Loucy (cell line): Measurements from ENCODE around the gene DAB1.

Experiments used
- H2AFZ ChIP-seq: fragments of 200-600 bp; sonication (generic); 2 replicates; pipeline ENCODE4 v1.6.0; 2016; ENCODE audit warnings: antibody characterized with exemption, mild to moderate bottlenecking, low read length, moderate library complexity
- H3F3A ChIP-seq: fragments of 200-600 bp; 2 replicates; pipeline ENCODE4 v1.6.0; 2016; ENCODE audit warnings: antibody characterized with exemption, low read depth, mild to moderate bottlenecking
- H3K27me3 ChIP-seq: fragments of 200-600 bp; sonication (generic); 2 replicates; pipeline ENCODE4 v1.6.1; 2014; ENCODE audit warnings: low read length, mild to moderate bottlenecking; ENCODE audit not compliant: insufficient read depth, poor library complexity, severe bottlenecking
- H3K36me3 ChIP-seq: fragments of 200-600 bp; sonication (generic); 2 replicates; pipeline ENCODE4 v1.6.1; 2016; ENCODE audit warnings: low read length; ENCODE audit not compliant: insufficient read depth
- H3K4me1 ChIP-seq: fragments of 200-600 bp; sonication (generic); 2 replicates; pipeline ENCODE4 v1.5.1; 2014; ENCODE audit warnings: low read length, mild to moderate bottlenecking; ENCODE audit not compliant: insufficient read depth, poor library complexity, severe bottlenecking
- H3K4me2 ChIP-seq: fragments of 200-600 bp; sonication (generic); 2 replicates; pipeline ENCODE4 v1.6.0; 2014; ENCODE audit warnings: antibody characterized with exemption, low read length, low read depth, mild to moderate bottlenecking; ENCODE audit not compliant: poor library complexity, severe bottlenecking
- H3K4me3 ChIP-seq: fragments of 200-600 bp; sonication (generic); 2 replicates; pipeline ENCODE4 v1.5.1; 2014; ENCODE audit warnings: low read length, mild to moderate bottlenecking, mixed read lengths; ENCODE audit not compliant: poor library complexity, severe bottlenecking
- H3K79me2 ChIP-seq: fragments of 200-600 bp; sonication (generic); 2 replicates; pipeline ENCODE4 v1.6.1; 2014; ENCODE audit warnings: low read length; ENCODE audit not compliant: insufficient read depth
- H3K9ac ChIP-seq: fragments of 200-600 bp; sonication (generic); 2 replicates; pipeline ENCODE4 v1.6.0; 2014; ENCODE audit warnings: mild to moderate bottlenecking, low read depth, low read length, moderate library complexity; ENCODE audit not compliant: poor library complexity, severe bottlenecking
- H3K9me2 ChIP-seq: fragments of 200-600 bp; sonication (generic); replicated peaks from 2 replicates; pipeline ENCODE4 v1.6.1; 2016; ENCODE audit warnings: low read depth, low read length, mixed read lengths
- H3K9me3 ChIP-seq: fragments of 200-600 bp; sonication (generic); 2 replicates; pipeline ENCODE4 v1.6.1; 2014; ENCODE audit warnings: mild to moderate bottlenecking, antibody characterized with exemption, low read length, low read depth; ENCODE audit not compliant: insufficient read depth
- H4K20me1 ChIP-seq: fragments of 200-600 bp; sonication (generic); 2 replicates; pipeline ENCODE4 v1.6.0; 2014; ENCODE audit warnings: antibody characterized with exemption, low read length, mild to moderate bottlenecking; ENCODE audit not compliant: insufficient read depth, poor library complexity, severe bottlenecking
- CTCF ChIP-seq: fragments of 200-600 bp; sonication (generic); conservative IDR thresholded peaks from 2 replicates; pipeline ENCODE4 v1.5.1; 2014; ENCODE audit warnings: mild to moderate bottlenecking, antibody characterized with exemption, low read length
- EZH2phosphoT487 ChIP-seq: fragments of 200-600 bp; IDR thresholded peaks from 2 replicates; pipeline ENCODE4 v1.6.1; 2018; ENCODE audit warnings: antibody characterized with exemption, mild to moderate bottlenecking, moderate library complexity, borderline replicate concordance

Gene DAB1

GRCh38 chr1:57209495-57209894 lies 214.4 kb downstream of the DAB1 start:
- H3K9me2 ChIP-seq: no peaks in the 10 kb centered on the region
- H3K4me2 ChIP-seq: no peak overlapping the region
- H3K4me3 ChIP-seq: no peak overlapping the region
- H4K20me1 ChIP-seq: no peaks in the 10 kb centered on the region
- no peaks in the 10 kb centered on the region for H3K27me3 ChIP-seq
- H3K36me3 ChIP-seq: no peaks in the 10 kb centered on the region
- no peak overlapping the region for H3K9ac ChIP-seq
- H3K4me1 ChIP-seq: no peaks in the 10 kb centered on the region
- no peaks in the 10 kb centered on the region for H3K79me2 ChIP-seq
- TF ChIP-seq CTCF (no peak), EZH2phosphoT487 (no peak)
- H3K9me3 ChIP-seq: no peaks in the 10 kb centered on the region
- H2AFZ ChIP-seq: no peak overlapping the region
- no peaks in the 10 kb centered on the region for H3F3A ChIP-seq

GRCh38 chr1:57208741-57209302 lies 215.0 kb downstream of the DAB1 start:
- Histone ChIP-seq H3K4me3 (no peak overlapping the region), H3K4me2 (no peak overlapping the region), H4K20me1 (no peaks in the 10 kb centered on the region), H3K4me1 (no peaks in the 10 kb centered on the region), H3K9me2 (no peaks in the 10 kb centered on the region), H3F3A (no peaks in the 10 kb centered on the region), H3K27me3 (no peaks in the 10 kb centered on the region), H3K9me3 (no peaks in the 10 kb centered on the region), H3K79me2 (no peaks in the 10 kb centered on the region), H3K36me3 (no peaks in the 10 kb centered on the region), H3K9ac (no peak overlapping the region), H2AFZ (no peak overlapping the region)
- TF ChIP-seq EZH2phosphoT487 (no peak), CTCF (no peak)

GRCh38 chr1:57206038-57206437 lies 217.8 kb downstream of the DAB1 start:
- no peak overlapping the region for H3K9ac ChIP-seq
- H3K9me3 ChIP-seq: no peaks in the 10 kb centered on the region
- H3K4me1 ChIP-seq: no peaks in the 10 kb centered on the region
- H3K4me3 ChIP-seq: no peak overlapping the region
- no peaks in the 10 kb centered on the region for H3K9me2 ChIP-seq
- H3F3A ChIP-seq: no peaks in the 10 kb centered on the region
- H2AFZ ChIP-seq: no peak overlapping the region
- H3K4me2 ChIP-seq: no peak overlapping the region
- TF ChIP-seq EZH2phosphoT487 (no peak), CTCF (no peak)
- H3K27me3 ChIP-seq: no peaks in the 10 kb centered on the region
- H4K20me1 ChIP-seq: no peaks in the 10 kb centered on the region
- H3K36me3 ChIP-seq: no peaks in the 10 kb centered on the region
- H3K79me2 ChIP-seq: no peaks in the 10 kb centered on the region
